GM12878 (cell line): ENCODE data around the gene C1QL4. TPM values are rescaled to one million over a fixed set of nuclear protein-coding genes. Genes with fewer than 3 reads are reported as not detected.

Source experiments
- ATAC-seq: fragments of 200-7000 bp; cut with Tn5 transposase; 3 replicates; pipeline ENCODE4 v1.9.1; 2020; ENCODE audit warnings: mild to moderate bottlenecking, moderate library complexity
- BruUV-seq: library from RNA; stranded (reverse); fragments of 400-500 nt; replicated peaks from 2 replicates; lab custom pipeline; 2021; lab: Mats Ljungman, UMichigan
- CTCF ChIA-PET: fragments of 300-600 bp; sonication (Branson Sonifier 250); formaldehyde crosslinking; extraction: SDS; loops from one replicate; lab custom pipeline; 2021; ENCODE audit warnings: inconsistent platforms; lab: Yijun Ruan, JAX
- POLR2A ChIA-PET: fragments of 350-600 bp; formaldehyde crosslinking; extraction: SDS; loops from one replicate; lab custom pipeline; 2021; ENCODE audit warnings: inconsistent platforms; lab: Charles Lee
- RAD21 ChIA-PET: fragments of 300-600 bp; sonication (Branson Sonifier 250); formaldehyde crosslinking; loops from one replicate; lab custom pipeline; 2023; ENCODE audit warnings: antibody characterized with exemption; ENCODE audit not compliant: unreplicated experiment; lab: Charles Lee
- SMC1A ChIA-PET: fragments of 300-600 bp; sonication (Branson Sonifier 250); formaldehyde crosslinking; loops from one replicate; lab custom pipeline; 2023; ENCODE audit not compliant: unreplicated experiment, uncharacterized antibody; lab: Charles Lee
- DNase-seq: peaks from one replicate; pipeline ENCODE4 v3.0.0-alpha.2; 2011; ENCODE audit warnings: low read depth, low spot score
- FAIRE-seq: peaks from 3 replicates; lab custom pipeline; 2011; peaks lifted over from hg19 to GRCh38; lab: Jason Lieb, UNC
- H2AFZ ChIP-seq: 2 replicates; pipeline ENCODE4 v1.6.0; 2011; ENCODE audit warnings: low read depth, low read length, control low read depth; ENCODE audit not compliant: control insufficient read depth
- H3K27ac ChIP-seq: 2 replicates; pipeline ENCODE4 v1.5.1; 2011; ENCODE audit warnings: control low read depth; ENCODE audit not compliant: control insufficient read depth, insufficient read depth
- H3K27me3 ChIP-seq, 2 experiments: replicated peaks in 1 of 2; 2 replicates each; pipeline versions ENCODE4 v1.6.0 to v1.6.1; 2011; ENCODE audit warnings: low read length in 1 of 2; ENCODE audit not compliant: control insufficient read depth in 2 of 2, insufficient read depth in 2 of 2
- H3K36me3 ChIP-seq, 2 experiments: 2 replicates each; pipeline ENCODE4 v1.5.1; 2011; ENCODE audit warnings: low read length in 1 of 2; ENCODE audit not compliant: control insufficient read depth in 2 of 2, insufficient read depth in 2 of 2
- H3K4me1 ChIP-seq: 2 replicates; pipeline ENCODE4 v1.6.1; 2011; ENCODE audit warnings: mild to moderate bottlenecking, low read length, moderate library complexity, mixed read lengths; ENCODE audit not compliant: control insufficient read depth, insufficient read depth
- H3K4me2 ChIP-seq: 2 replicates; pipeline ENCODE4 v1.6.0; 2011; ENCODE audit warnings: control low read depth; ENCODE audit not compliant: control insufficient read depth, insufficient read depth
- H3K4me3 ChIP-seq: fragments of 200-600 bp; sonication (generic); 2 replicates; pipeline ENCODE4 v1.5.1; 2016
- H3K79me2 ChIP-seq: 2 replicates; pipeline ENCODE4 v1.6.0; 2011; ENCODE audit warnings: low read length; ENCODE audit not compliant: control insufficient read depth, insufficient read depth
- H3K9ac ChIP-seq: 2 replicates; pipeline ENCODE4 v1.8.0; 2011; ENCODE audit warnings: low read length, control low read depth, mixed read lengths; ENCODE audit not compliant: control insufficient read depth, insufficient read depth
- H3K9me3 ChIP-seq: replicated peaks from 3 replicates; pipeline ENCODE4 v1.5.1; 2011; ENCODE audit warnings: mild to moderate bottlenecking, low read length; ENCODE audit not compliant: control insufficient read depth, insufficient read depth
- H4K20me1 ChIP-seq: 2 replicates; pipeline ENCODE4 v1.6.0; 2011; ENCODE audit not compliant: control insufficient read depth, insufficient read depth
- ESRRA ChIP-seq: IDR thresholded peaks from 2 replicates; pipeline ENCODE4 v1.6.1; 2012; ENCODE audit warnings: mild to moderate bottlenecking, low read length, improper control_type of control experiment
- IKZF1 ChIP-seq: fragments of 450-650 bp; conservative IDR thresholded peaks from 2 replicates; pipeline ENCODE4 v1.6.1; 2017; ENCODE audit warnings: antibody characterized with exemption, mild to moderate bottlenecking
- IKZF2 ChIP-seq, 2 experiments: fragments of 450-650 bp; IDR thresholded peaks; 2 replicates each; pipeline ENCODE4 v1.6.1; 2017; ENCODE audit warnings: mild to moderate bottlenecking in 2 of 2, moderate library complexity in 2 of 2
- MTA2 ChIP-seq: fragments of 450-650 bp; IDR thresholded peaks from 2 replicates; pipeline ENCODE4 v1.6.1; 2016; ENCODE audit warnings: low read depth, mild to moderate bottlenecking, moderate library complexity
- NBN ChIP-seq: fragments of 450-650 bp; IDR thresholded peaks from 2 replicates; pipeline ENCODE4 v1.6.1; 2016
- RUNX3 ChIP-seq: IDR thresholded peaks from 2 replicates; pipeline ENCODE4 v1.6.1; 2012; ENCODE audit warnings: low read length, inconsistent platforms
- ZNF217 ChIP-seq: fragments of 450-650 bp; IDR thresholded peaks from 2 replicates; pipeline ENCODE4 v1.6.1; 2017; ENCODE audit warnings: antibody characterized with exemption, mild to moderate bottlenecking
- ZNF384 ChIP-seq: IDR thresholded peaks from 2 replicates; pipeline ENCODE4 v1.6.1; 2012; ENCODE audit warnings: low read depth, mild to moderate bottlenecking, low read length, improper control_type of control experiment, borderline replicate concordance
- whole genome bisulfite sequencing: methylation state at CpG from one replicate; pipeline ENCODE4 v1.1.6; 2016; ENCODE audit warnings: low lambda C conversion rate; ENCODE audit not compliant: insufficient replicate concordance, insufficient coverage; ENCODE audit errors: missing lambda C conversion rate; 5-methylcytosine and 5-hydroxymethylcytosine counted together
- in situ Hi-C: fragments of 300-500 bp; cut with MboI; formaldehyde crosslinking; loops from 9 replicates; pipeline ENCODE4 v1.14.3; 2018; ENCODE audit warnings: mixed read lengths
- intact Hi-C: fragments of 100-400 bp; cut with micrococcal nuclease; formaldehyde crosslinking; loops from one replicate; pipeline ENCODE4 v1.14.2; 2022; ENCODE audit not compliant: unreplicated experiment
- polyA plus RNA-seq, 11 experiments: library from polyadenylated mRNA; depleted of rRNA in 4 of 11; unstranded in 6 of 11; stranded (reverse) in 5 of 11; fragments of >200 nt; fragmentation: Nextera tagmentation in 4 of 11; fragmentation: Illumina TruSeq in 1 of 11; extraction: Ambion mirVana in 4 of 11; extraction: Trizol in 1 of 11; gene quantifications; 1 replicate in 1 of 11; 2 replicates in 10 of 11; pipeline versions ENCODE4 v1.2.1 to v1.2.3, GENCODE V29; 2011 to 2016; ENCODE audit warnings: inconsistent platforms in 2 of 11, missing spikeins in 2 of 11, low read depth in 1 of 11
- total RNA-seq, 4 experiments: library from RNA; depleted of rRNA in 3 of 4; stranded (reverse); fragments of >200 nt in 3 of 4; fragmentation: Illumina TruSeq in 1 of 4; extraction: Trizol in 1 of 4; gene quantifications; 2 replicates each; pipeline versions ENCODE4 v1.2.1 to v1.2.3, GENCODE V29; 2013 to 2021
- TF ChIP-seq, protein P1 (sequence below): IDR thresholded peaks from 2 replicates; pipeline ENCODE4 v1.6.1; 2011; ENCODE audit warnings: mild to moderate bottlenecking, low read depth, low read length, moderate library complexity; ENCODE audit not compliant: insufficient replicate concordance
- TF ChIP-seq, protein P2 (sequence below): fragments of 450-650 bp; IDR thresholded peaks from 2 replicates; pipeline ENCODE4 v1.6.1; 2017; ENCODE audit warnings: mild to moderate bottlenecking, moderate library complexity
- TF ChIP-seq, protein P3 (sequence below): fragments of 450-650 bp; formaldehyde crosslinking; IDR thresholded peaks from 2 replicates; pipeline ENCODE4 v1.4.0; 2022; ENCODE audit warnings: mild to moderate bottlenecking, moderate library complexity
- TF ChIP-seq, protein P4 (sequence below): fragments of 450-650 bp; IDR thresholded peaks from 2 replicates; pipeline ENCODE4 v1.6.1; 2016; ENCODE audit warnings: mild to moderate bottlenecking

Gene C1QL4
- total and polyA plus RNA-seq, 10 of the 15 experiments (the other 5 are each of a cell fraction or from before 2014, with no cell fraction given) = 0.05 TPM; not detected in 9

DNA sequence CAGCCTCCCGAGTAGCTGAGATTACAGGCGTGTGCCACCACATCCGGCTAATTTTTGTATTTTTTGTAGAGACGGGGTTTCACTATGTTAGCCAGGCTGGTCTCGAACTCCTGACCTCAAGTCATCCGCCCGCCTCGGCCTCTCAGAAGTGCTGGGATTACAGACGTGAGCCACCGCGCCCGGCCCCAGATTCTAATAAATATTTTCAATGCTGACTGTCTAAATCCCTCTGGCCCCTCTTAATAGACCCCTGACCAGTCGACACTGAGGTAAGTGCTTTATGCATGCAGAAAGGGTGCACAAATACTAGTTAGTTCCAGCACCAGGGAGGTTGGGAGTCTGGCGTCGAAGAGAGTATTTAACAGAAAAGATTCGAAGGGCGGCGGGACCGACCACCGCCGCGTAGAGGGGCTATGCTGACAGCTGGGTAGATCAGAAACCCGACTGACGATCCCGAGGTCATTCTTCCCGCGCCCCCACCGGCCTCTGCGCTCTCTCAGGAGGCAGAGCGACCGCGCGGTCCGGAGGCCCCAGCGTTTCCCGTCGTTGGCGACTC, 29.2 kb upstream of the C1QL4 start:
- Histone ChIP-seq H3K9ac (peak overlapping the region; percentile 97), H4K20me1 (no peaks in the 10 kb centered on the region), H3K27ac (peak overlapping the region; percentile 97), H3K9me3 (no peaks in the 10 kb centered on the region), H3K4me1 (peaks cover 11% of the 10 kb centered on the region), H2AFZ (peak overlapping the region; percentile 96), H3K4me2 (peak overlapping the region; percentile 76), H3K27me3 (no peaks in the 10 kb centered on the region), H3K36me3 (0 out of 4 replicates have a peak, but pooled peaks cover 0 to under 1% of the 10 kb centered on the region in 2 experiments), H3K4me3 (peak overlapping the region; percentile 89), H3K79me2 (peaks cover 54% of the 10 kb centered on the region)
- BruUV-seq = TSS peak; percentile 96
- ChIA-PET SMC1A (interaction anchor here (0.6 to 25.7 kb wide), 10 partner anchors 8 to 259 kb away, joined by 3 to 740 read pairs (median 5); no protein-coding TSS in a partner anchor), CTCF (interaction anchor here (0.7 to 18.7 kb wide), 15 partner anchors 8 to 383 kb away, joined by 3 to 712 read pairs (median 4); partner anchors contain the start of gene DNAJC22), RAD21 (interaction anchor here (0.7 to 5.5 kb wide), 14 partner anchors 8 to 235 kb away, joined by 3 to 33 read pairs (median 4); partner anchors contain the start of genes DNAJC22, TROAP and TUBA1B), POLR2A (interaction anchor here (0.6 to 3.3 kb wide), 14 partner anchors 11 to 375 kb away, joined by 3 to 30 read pairs (median 6); partner anchors contain the start of genes DNAJC22, PRPF40B, TMBIM6 and TROAP)
- in situ Hi-C loops (no loop called here), intact Hi-C loops (loop anchor here (2.0 to 5.0 kb wide), 3 partner anchors 63 to 341 kb away; partner anchors contain the start of gene FMNL3)
- ATAC-seq (peak; percentile 30), DNase-seq (no peak), FAIRE-seq (no peak)
- 9% methylated on average over 38 of the region's 38 CpGs for WGBS
- TF ChIP-seq, protein P1, sequence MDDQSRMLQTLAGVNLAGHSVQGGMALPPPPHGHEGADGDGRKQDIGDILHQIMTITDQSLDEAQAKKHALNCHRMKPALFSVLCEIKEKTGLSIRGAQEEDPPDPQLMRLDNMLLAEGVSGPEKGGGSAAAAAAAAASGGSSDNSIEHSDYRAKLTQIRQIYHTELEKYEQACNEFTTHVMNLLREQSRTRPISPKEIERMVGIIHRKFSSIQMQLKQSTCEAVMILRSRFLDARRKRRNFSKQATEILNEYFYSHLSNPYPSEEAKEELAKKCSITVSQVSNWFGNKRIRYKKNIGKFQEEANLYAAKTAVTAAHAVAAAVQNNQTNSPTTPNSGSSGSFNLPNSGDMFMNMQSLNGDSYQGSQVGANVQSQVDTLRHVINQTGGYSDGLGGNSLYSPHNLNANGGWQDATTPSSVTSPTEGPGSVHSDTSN = peak; percentile 1
- 0 out of 2 replicates have a peak, but pooled peaks have one; percentile 15 for TF ChIP-seq NBN
- TF ChIP-seq IKZF1 = peak; percentile 32; the same call in 1 of the 2 replicates
- TF ChIP-seq, protein P2, sequence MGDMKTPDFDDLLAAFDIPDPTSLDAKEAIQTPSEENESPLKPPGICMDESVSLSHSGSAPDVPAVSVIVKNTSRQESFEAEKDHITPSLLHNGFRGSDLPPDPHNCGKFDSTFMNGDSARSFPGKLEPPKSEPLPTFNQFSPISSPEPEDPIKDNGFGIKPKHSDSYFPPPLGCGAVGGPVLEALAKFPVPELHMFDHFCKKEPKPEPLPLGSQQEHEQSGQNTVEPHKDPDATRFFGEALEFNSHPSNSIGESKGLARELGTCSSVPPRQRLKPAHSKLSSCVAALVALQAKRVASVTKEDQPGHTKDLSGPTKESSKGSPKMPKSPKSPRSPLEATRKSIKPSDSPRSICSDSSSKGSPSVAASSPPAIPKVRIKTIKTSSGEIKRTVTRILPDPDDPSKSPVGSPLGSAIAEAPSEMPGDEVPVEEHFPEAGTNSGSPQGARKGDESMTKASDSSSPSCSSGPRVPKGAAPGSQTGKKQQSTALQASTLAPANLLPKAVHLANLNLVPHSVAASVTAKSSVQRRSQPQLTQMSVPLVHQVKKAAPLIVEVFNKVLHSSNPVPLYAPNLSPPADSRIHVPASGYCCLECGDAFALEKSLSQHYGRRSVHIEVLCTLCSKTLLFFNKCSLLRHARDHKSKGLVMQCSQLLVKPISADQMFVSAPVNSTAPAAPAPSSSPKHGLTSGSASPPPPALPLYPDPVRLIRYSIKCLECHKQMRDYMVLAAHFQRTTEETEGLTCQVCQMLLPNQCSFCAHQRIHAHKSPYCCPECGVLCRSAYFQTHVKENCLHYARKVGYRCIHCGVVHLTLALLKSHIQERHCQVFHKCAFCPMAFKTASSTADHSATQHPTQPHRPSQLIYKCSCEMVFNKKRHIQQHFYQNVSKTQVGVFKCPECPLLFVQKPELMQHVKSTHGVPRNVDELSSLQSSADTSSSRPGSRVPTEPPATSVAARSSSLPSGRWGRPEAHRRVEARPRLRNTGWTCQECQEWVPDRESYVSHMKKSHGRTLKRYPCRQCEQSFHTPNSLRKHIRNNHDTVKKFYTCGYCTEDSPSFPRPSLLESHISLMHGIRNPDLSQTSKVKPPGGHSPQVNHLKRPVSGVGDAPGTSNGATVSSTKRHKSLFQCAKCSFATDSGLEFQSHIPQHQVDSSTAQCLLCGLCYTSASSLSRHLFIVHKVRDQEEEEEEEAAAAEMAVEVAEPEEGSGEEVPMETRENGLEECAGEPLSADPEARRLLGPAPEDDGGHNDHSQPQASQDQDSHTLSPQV = no peak
- 0 out of 4 replicates have a peak, but pooled peaks have one; percentile 26 to 58 for TF ChIP-seq IKZF2 (IDR thresholded peaks at IDR 0.05)
- TF ChIP-seq MTA2 = 0 out of 2 replicates have a peak, but pooled peaks have one; percentile 13
- TF ChIP-seq ESRRA = no peak
- TF ChIP-seq, protein P3, sequence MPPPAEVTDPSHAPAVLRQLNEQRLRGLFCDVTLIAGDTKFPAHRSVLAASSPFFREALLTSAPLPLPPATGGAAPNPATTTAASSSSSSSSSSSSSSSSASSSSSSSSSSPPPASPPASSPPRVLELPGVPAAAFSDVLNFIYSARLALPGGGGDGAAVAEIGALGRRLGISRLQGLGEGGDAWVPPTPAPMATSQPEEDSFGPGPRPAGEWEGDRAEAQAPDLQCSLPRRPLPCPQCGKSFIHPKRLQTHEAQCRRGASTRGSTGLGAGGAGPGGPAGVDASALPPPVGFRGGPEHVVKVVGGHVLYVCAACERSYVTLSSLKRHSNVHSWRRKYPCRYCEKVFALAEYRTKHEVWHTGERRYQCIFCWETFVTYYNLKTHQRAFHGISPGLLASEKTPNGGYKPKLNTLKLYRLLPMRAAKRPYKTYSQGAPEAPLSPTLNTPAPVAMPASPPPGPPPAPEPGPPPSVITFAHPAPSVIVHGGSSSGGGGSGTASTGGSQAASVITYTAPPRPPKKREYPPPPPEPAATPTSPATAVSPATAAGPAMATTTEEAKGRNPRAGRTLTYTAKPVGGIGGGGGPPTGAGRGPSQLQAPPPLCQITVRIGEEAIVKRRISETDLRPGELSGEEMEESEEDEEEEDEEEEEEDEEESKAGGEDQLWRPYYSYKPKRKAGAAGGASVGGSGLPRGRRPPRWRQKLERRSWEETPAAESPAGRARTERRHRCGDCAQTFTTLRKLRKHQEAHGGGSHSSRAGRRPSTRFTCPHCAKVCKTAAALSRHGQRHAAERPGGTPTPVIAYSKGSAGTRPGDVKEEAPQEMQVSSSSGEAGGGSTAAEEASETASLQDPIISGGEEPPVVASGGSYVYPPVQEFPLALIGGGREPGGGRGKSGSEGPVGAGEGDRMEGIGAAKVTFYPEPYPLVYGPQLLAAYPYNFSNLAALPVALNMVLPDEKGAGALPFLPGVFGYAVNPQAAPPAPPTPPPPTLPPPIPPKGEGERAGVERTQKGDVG (CRISPR knock-in tag) = no peak
- TF ChIP-seq ZNF384 = no peak
- TF ChIP-seq, protein P4, sequence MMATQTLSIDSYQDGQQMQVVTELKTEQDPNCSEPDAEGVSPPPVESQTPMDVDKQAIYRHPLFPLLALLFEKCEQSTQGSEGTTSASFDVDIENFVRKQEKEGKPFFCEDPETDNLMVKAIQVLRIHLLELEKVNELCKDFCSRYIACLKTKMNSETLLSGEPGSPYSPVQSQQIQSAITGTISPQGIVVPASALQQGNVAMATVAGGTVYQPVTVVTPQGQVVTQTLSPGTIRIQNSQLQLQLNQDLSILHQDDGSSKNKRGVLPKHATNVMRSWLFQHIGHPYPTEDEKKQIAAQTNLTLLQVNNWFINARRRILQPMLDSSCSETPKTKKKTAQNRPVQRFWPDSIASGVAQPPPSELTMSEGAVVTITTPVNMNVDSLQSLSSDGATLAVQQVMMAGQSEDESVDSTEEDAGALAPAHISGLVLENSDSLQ = no peak
- 0 out of 2 replicates have a peak, but pooled peaks have one; percentile 4 for TF ChIP-seq RUNX3
- TF ChIP-seq ZNF217 = peak; percentile 76
